CD14-positive monocyte (primary cell): ENCODE measurements around the gene INPP4A. TPM values are rescaled to one million over a fixed set of nuclear protein-coding genes. Genes with fewer than 3 reads are reported as not detected.
A peak's percentile ranks its signal among the peaks of the same experiment; 100 is the strongest.

Experiments
- DNase-seq, 3 donors: peaks; one replicate each; pipeline ENCODE4 v3.0.0-alpha.2; 2011 to 2022
- H2AFZ ChIP-seq: 2 replicates; pipeline ENCODE4 v1.6.0; 2012; ENCODE audit warnings: mild to moderate bottlenecking, low read depth, low read length, inconsistent platforms; ENCODE audit not compliant: insufficient read depth, poor library complexity, severe bottlenecking
- H3K27ac ChIP-seq, 2 donors: 1 replicate in 1 of 2; 2 replicates in 1 of 2; pipeline ENCODE4 v1.5.1; 2012 to 2013; ENCODE audit warnings: low read length in 2 of 2, control low read depth in 1 of 2, inconsistent platforms in 1 of 2, low read depth in 1 of 2, mild to moderate bottlenecking in 1 of 2
- H3K27me3 ChIP-seq, 2 donors: one replicate each; pipeline versions ENCODE4 v1.6.0 to v1.6.1; 2011 to 2013; ENCODE audit warnings: low read length in 2 of 2; ENCODE audit not compliant: control insufficient read depth in 2 of 2, insufficient read depth in 2 of 2
- H3K36me3 ChIP-seq, 2 donors: replicated peaks in 1 of 2; 1 replicate in 1 of 2; 2 replicates in 1 of 2; pipeline versions ENCODE4 v1.5.1 to v1.6.1; 2012 to 2013; ENCODE audit warnings: low read length in 2 of 2, control low read depth in 1 of 2, inconsistent platforms in 1 of 2, mild to moderate bottlenecking in 1 of 2; ENCODE audit not compliant: insufficient read depth in 2 of 2, control insufficient read depth in 1 of 2
- H3K4me1 ChIP-seq, 2 donors: 1 replicate in 1 of 2; 2 replicates in 1 of 2; pipeline versions ENCODE4 v1.5.1 to v1.6.1; 2012 to 2013; ENCODE audit warnings: low read length in 2 of 2, control low read depth in 1 of 2, inconsistent platforms in 1 of 2, mild to moderate bottlenecking in 1 of 2, moderate library complexity in 1 of 2; ENCODE audit not compliant: insufficient read depth in 2 of 2, control insufficient read depth in 1 of 2
- H3K4me2 ChIP-seq: replicated peaks from 2 replicates; pipeline ENCODE3; 2012; ENCODE audit warnings: low read length, moderate library complexity, mild to moderate bottlenecking; ENCODE audit not compliant: poor library complexity, severe bottlenecking; ENCODE audit errors: extremely low read depth
- H3K4me3 ChIP-seq, 3 experiments: fragments of 200-600 bp in 1 of 3; sonication (generic) in 1 of 3; replicated peaks in 1 of 3; 1 replicate in 2 of 3; 2 replicates in 1 of 3; pipeline ENCODE4 v1.5.1; 2011 to 2013; ENCODE audit warnings: low read length in 3 of 3, mild to moderate bottlenecking in 3 of 3, control low read depth in 2 of 3, low read depth in 2 of 3, inconsistent platforms in 1 of 3, moderate library complexity in 1 of 3
- H3K79me2 ChIP-seq: 2 replicates; pipeline ENCODE4 v1.6.0; 2012; ENCODE audit warnings: mild to moderate bottlenecking, control low read depth, inconsistent platforms, low read length, moderate library complexity; ENCODE audit not compliant: insufficient read depth
- H3K9ac ChIP-seq: 2 replicates; pipeline ENCODE4 v1.6.0; 2017; ENCODE audit warnings: low read length, mild to moderate bottlenecking; ENCODE audit not compliant: insufficient read depth, poor library complexity, severe bottlenecking
- H3K9me3 ChIP-seq, 2 donors: replicated peaks in 1 of 2; 1 replicate in 1 of 2; 2 replicates in 1 of 2; pipeline versions ENCODE4 v1.5.1 to v1.6.1; 2012 to 2013; ENCODE audit warnings: low read length in 2 of 2, control low read depth in 1 of 2; ENCODE audit not compliant: control insufficient read depth in 1 of 2, insufficient read depth in 1 of 2
- H4K20me1 ChIP-seq: 2 replicates; pipeline ENCODE4 v1.6.0; 2012; ENCODE audit warnings: mild to moderate bottlenecking, low read length, control low read depth, moderate library complexity; ENCODE audit not compliant: insufficient read depth
- H3K27ac Mint-ChIP-seq, 7 donors: one replicate each; pipeline ENCODE4 v1.8.0; 2020; ENCODE audit warnings: mild to moderate bottlenecking in 7 of 7, mixed read lengths in 7 of 7, moderate library complexity in 6 of 7, inconsistent platforms in 2 of 7
- H3K27me3 Mint-ChIP-seq, 3 donors: one replicate each; pipeline ENCODE4 v1.8.0; 2021 to 2022; ENCODE audit warnings: low read depth in 3 of 3, mild to moderate bottlenecking in 3 of 3, mixed read lengths in 3 of 3, moderate library complexity in 3 of 3, inconsistent platforms in 1 of 3
- H3K36me3 Mint-ChIP-seq, 2 donors: one replicate each; pipeline ENCODE4 v1.8.0; 2020; ENCODE audit warnings: mixed read lengths in 2 of 2, inconsistent platforms in 1 of 2, mild to moderate bottlenecking in 1 of 2
- H3K4me1 Mint-ChIP-seq: one replicate; pipeline ENCODE4 v1.8.0; 2020; ENCODE audit warnings: mild to moderate bottlenecking, mixed read lengths
- H3K4me3 Mint-ChIP-seq, 2 donors: one replicate each; pipeline ENCODE4 v1.8.0; 2020; ENCODE audit warnings: mild to moderate bottlenecking in 2 of 2, mixed read lengths in 2 of 2, moderate library complexity in 1 of 2
- H3K9me3 Mint-ChIP-seq, 7 donors: one replicate each; pipeline ENCODE4 v1.8.0; 2020 to 2022; ENCODE audit warnings: mixed read lengths in 7 of 7, mild to moderate bottlenecking in 6 of 7, moderate library complexity in 6 of 7, inconsistent platforms in 2 of 7
- WGBS: methylation state at CpG from one replicate; pipeline ENCODE4 v1.1.5; 2013; ENCODE audit warnings: missing lambda C conversion rate; ENCODE audit not compliant: insufficient coverage; 5-methylcytosine and 5-hydroxymethylcytosine counted together
- intact Hi-C, 2 donors: fragments of 100-400 bp; cut with micrococcal nuclease; formaldehyde crosslinking; loops; one replicate each; pipeline versions ENCODE4 v1.15.0 to v1.15.1; 2023
- polyA plus RNA-seq, 3 donors: library from polyadenylated mRNA; depleted of rRNA in 1 of 3; unstranded in 2 of 3; stranded (reverse) in 1 of 3; fragments of 300-500 nt in 2 of 3; fragments of >200 nt in 1 of 3; fragmentation: Illumina TruSeq in 2 of 3; gene quantifications; 1 replicate in 2 of 3; 2 replicates in 1 of 3; pipeline ENCODE4 v1.2.3, GENCODE V29; 2012 to 2021
- TF ChIP-seq, protein P1 (sequence below): fragments of 200-600 bp; IDR thresholded peaks from one replicate; pipeline ENCODE4 v1.8.0; 2022; ENCODE audit warnings: antibody characterized with exemption, mild to moderate bottlenecking

The INPP4A gene
- polyA plus RNA-seq, 3 donors, result 13.7 to 52.4 (median 20.7) TPM

- H3K4me1 ChIP-seq, result peaks cover 0 to 7% of the 10 kb centered on the region in 2 donors
- H3K4me2 ChIP-seq, result no peak overlapping the region
- peak overlapping the region in 1 of 2 donors; percentile 56 for H3K27ac ChIP-seq
- H3K4me3 Mint-ChIP-seq, result no peak overlapping the region
- intact Hi-C loops, result no loop called here
- H3K4me3 ChIP-seq, result no peak overlapping the region
- TF ChIP-seq, protein P1, sequence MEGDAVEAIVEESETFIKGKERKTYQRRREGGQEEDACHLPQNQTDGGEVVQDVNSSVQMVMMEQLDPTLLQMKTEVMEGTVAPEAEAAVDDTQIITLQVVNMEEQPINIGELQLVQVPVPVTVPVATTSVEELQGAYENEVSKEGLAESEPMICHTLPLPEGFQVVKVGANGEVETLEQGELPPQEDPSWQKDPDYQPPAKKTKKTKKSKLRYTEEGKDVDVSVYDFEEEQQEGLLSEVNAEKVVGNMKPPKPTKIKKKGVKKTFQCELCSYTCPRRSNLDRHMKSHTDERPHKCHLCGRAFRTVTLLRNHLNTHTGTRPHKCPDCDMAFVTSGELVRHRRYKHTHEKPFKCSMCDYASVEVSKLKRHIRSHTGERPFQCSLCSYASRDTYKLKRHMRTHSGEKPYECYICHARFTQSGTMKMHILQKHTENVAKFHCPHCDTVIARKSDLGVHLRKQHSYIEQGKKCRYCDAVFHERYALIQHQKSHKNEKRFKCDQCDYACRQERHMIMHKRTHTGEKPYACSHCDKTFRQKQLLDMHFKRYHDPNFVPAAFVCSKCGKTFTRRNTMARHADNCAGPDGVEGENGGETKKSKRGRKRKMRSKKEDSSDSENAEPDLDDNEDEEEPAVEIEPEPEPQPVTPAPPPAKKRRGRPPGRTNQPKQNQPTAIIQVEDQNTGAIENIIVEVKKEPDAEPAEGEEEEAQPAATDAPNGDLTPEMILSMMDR, result no peak
- peaks cover 0 to 1% (median 0%) of the 10 kb centered on the region in 3 donors for H3K27me3 Mint-ChIP-seq
- peak overlapping the region in 4 of 7 donors; percentile 2 to 72 (median 46) for H3K27ac Mint-ChIP-seq
- H4K20me1 ChIP-seq, result peaks cover 4% of the 10 kb centered on the region
- 21% methylated on average over 5 of the region's 9 CpGs for WGBS
- H3K9me3 Mint-ChIP-seq, result no peaks in the 10 kb centered on the region
- peaks cover 11% of the 10 kb centered on the region for H3K4me1 Mint-ChIP-seq
- no peaks in the 10 kb centered on the region for H3K79me2 ChIP-seq
- DNase-seq, result no peak
- peaks cover 88 to 96% of the 10 kb centered on the region in 2 donors for H3K36me3 ChIP-seq
- H3K36me3 Mint-ChIP-seq, result peaks cover 88 to 98% of the 10 kb centered on the region in 2 donors
- H3K9ac ChIP-seq, result no peak overlapping the region
- no peaks in the 10 kb centered on the region for H3K27me3 ChIP-seq
- H3K9me3 ChIP-seq, result no peaks in the 10 kb centered on the region
- H2AFZ ChIP-seq, result no peak overlapping the region
Measured at GRCh38 chr2:98541906-98542305, 97.2 kb downstream of the INPP4A start.

GRCh38 chr2:98543214-98543613 is 98.6 kb downstream of the INPP4A start:
- Histone ChIP-seq H3K9me3 (no peaks in the 10 kb centered on the region), H3K4me1 (peaks cover 0 to 4% of the 10 kb centered on the region in 2 donors), H3K4me3 (no peak overlapping the region), H3K79me2 (no peaks in the 10 kb centered on the region), H4K20me1 (peaks cover 9% of the 10 kb centered on the region), H3K27ac (no peak overlapping the region), H2AFZ (no peak overlapping the region), H3K4me2 (no peak overlapping the region), H3K27me3 (no peaks in the 10 kb centered on the region), H3K9ac (no peak overlapping the region), H3K36me3 (peaks cover 86 to 96% of the 10 kb centered on the region in 2 donors)
- intact Hi-C loops, result no loop called here
- peaks cover 0 to 2% (median 0%) of the 10 kb centered on the region in 3 donors for H3K27me3 Mint-ChIP-seq
- WGBS, result 100% methylated on average over 8 of the region's 11 CpGs
- peaks cover 9% of the 10 kb centered on the region for H3K4me1 Mint-ChIP-seq
- H3K4me3 Mint-ChIP-seq, result no peak overlapping the region
- no peak overlapping the region for H3K27ac Mint-ChIP-seq
- H3K36me3 Mint-ChIP-seq, result peaks cover 90 to 98% of the 10 kb centered on the region in 2 donors
- TF ChIP-seq, protein P1, result no peak
- H3K9me3 Mint-ChIP-seq, result no peaks in the 10 kb centered on the region
- DNase-seq, result no peak
